CD14-positive monocyte (primary cell): ENCODE results near the gene FLOT1. TPM values are rescaled to one million over a fixed set of nuclear protein-coding genes. Genes with fewer than 3 reads are reported as not detected.

Experiments
- DNase-seq, 3 donors: peaks; one replicate each; pipeline ENCODE4 v3.0.0-alpha.2; 2011 to 2022
- H2AFZ ChIP-seq: 2 replicates; pipeline ENCODE4 v1.6.0; 2012; ENCODE audit warnings: mild to moderate bottlenecking, low read depth, low read length, inconsistent platforms; ENCODE audit not compliant: insufficient read depth, poor library complexity, severe bottlenecking
- H3K27ac ChIP-seq, 2 donors: 1 replicate in 1 of 2; 2 replicates in 1 of 2; pipeline ENCODE4 v1.5.1; 2012 to 2013; ENCODE audit warnings: low read length in 2 of 2, control low read depth in 1 of 2, inconsistent platforms in 1 of 2, low read depth in 1 of 2, mild to moderate bottlenecking in 1 of 2
- H3K27me3 ChIP-seq, 2 donors: one replicate each; pipeline versions ENCODE4 v1.6.0 to v1.6.1; 2011 to 2013; ENCODE audit warnings: low read length in 2 of 2; ENCODE audit not compliant: control insufficient read depth in 2 of 2, insufficient read depth in 2 of 2
- H3K36me3 ChIP-seq, 2 donors: replicated peaks in 1 of 2; 1 replicate in 1 of 2; 2 replicates in 1 of 2; pipeline versions ENCODE4 v1.5.1 to v1.6.1; 2012 to 2013; ENCODE audit warnings: low read length in 2 of 2, control low read depth in 1 of 2, inconsistent platforms in 1 of 2, mild to moderate bottlenecking in 1 of 2; ENCODE audit not compliant: insufficient read depth in 2 of 2, control insufficient read depth in 1 of 2
- H3K4me1 ChIP-seq, 2 donors: 1 replicate in 1 of 2; 2 replicates in 1 of 2; pipeline versions ENCODE4 v1.5.1 to v1.6.1; 2012 to 2013; ENCODE audit warnings: low read length in 2 of 2, control low read depth in 1 of 2, inconsistent platforms in 1 of 2, mild to moderate bottlenecking in 1 of 2, moderate library complexity in 1 of 2; ENCODE audit not compliant: insufficient read depth in 2 of 2, control insufficient read depth in 1 of 2
- H3K4me2 ChIP-seq: replicated peaks from 2 replicates; pipeline ENCODE3; 2012; ENCODE audit warnings: low read length, moderate library complexity, mild to moderate bottlenecking; ENCODE audit not compliant: poor library complexity, severe bottlenecking; ENCODE audit errors: extremely low read depth
- H3K4me3 ChIP-seq, 3 experiments: fragments of 200-600 bp in 1 of 3; sonication (generic) in 1 of 3; replicated peaks in 1 of 3; 1 replicate in 2 of 3; 2 replicates in 1 of 3; pipeline ENCODE4 v1.5.1; 2011 to 2013; ENCODE audit warnings: low read length in 3 of 3, mild to moderate bottlenecking in 3 of 3, control low read depth in 2 of 3, low read depth in 2 of 3, inconsistent platforms in 1 of 3, moderate library complexity in 1 of 3
- H3K79me2 ChIP-seq: 2 replicates; pipeline ENCODE4 v1.6.0; 2012; ENCODE audit warnings: mild to moderate bottlenecking, control low read depth, inconsistent platforms, low read length, moderate library complexity; ENCODE audit not compliant: insufficient read depth
- H3K9ac ChIP-seq: 2 replicates; pipeline ENCODE4 v1.6.0; 2017; ENCODE audit warnings: low read length, mild to moderate bottlenecking; ENCODE audit not compliant: insufficient read depth, poor library complexity, severe bottlenecking
- H3K9me3 ChIP-seq, 2 donors: replicated peaks in 1 of 2; 1 replicate in 1 of 2; 2 replicates in 1 of 2; pipeline versions ENCODE4 v1.5.1 to v1.6.1; 2012 to 2013; ENCODE audit warnings: low read length in 2 of 2, control low read depth in 1 of 2; ENCODE audit not compliant: control insufficient read depth in 1 of 2, insufficient read depth in 1 of 2
- H4K20me1 ChIP-seq: 2 replicates; pipeline ENCODE4 v1.6.0; 2012; ENCODE audit warnings: mild to moderate bottlenecking, low read length, control low read depth, moderate library complexity; ENCODE audit not compliant: insufficient read depth
- H3K27ac Mint-ChIP-seq, 7 donors: one replicate each; pipeline ENCODE4 v1.8.0; 2020; ENCODE audit warnings: mild to moderate bottlenecking in 7 of 7, mixed read lengths in 7 of 7, moderate library complexity in 6 of 7, inconsistent platforms in 2 of 7
- H3K27me3 Mint-ChIP-seq, 3 donors: one replicate each; pipeline ENCODE4 v1.8.0; 2021 to 2022; ENCODE audit warnings: low read depth in 3 of 3, mild to moderate bottlenecking in 3 of 3, mixed read lengths in 3 of 3, moderate library complexity in 3 of 3, inconsistent platforms in 1 of 3
- H3K36me3 Mint-ChIP-seq, 2 donors: one replicate each; pipeline ENCODE4 v1.8.0; 2020; ENCODE audit warnings: mixed read lengths in 2 of 2, inconsistent platforms in 1 of 2, mild to moderate bottlenecking in 1 of 2
- H3K4me1 Mint-ChIP-seq: one replicate; pipeline ENCODE4 v1.8.0; 2020; ENCODE audit warnings: mild to moderate bottlenecking, mixed read lengths
- H3K4me3 Mint-ChIP-seq, 2 donors: one replicate each; pipeline ENCODE4 v1.8.0; 2020; ENCODE audit warnings: mild to moderate bottlenecking in 2 of 2, mixed read lengths in 2 of 2, moderate library complexity in 1 of 2
- H3K9me3 Mint-ChIP-seq, 7 donors: one replicate each; pipeline ENCODE4 v1.8.0; 2020 to 2022; ENCODE audit warnings: mixed read lengths in 7 of 7, mild to moderate bottlenecking in 6 of 7, moderate library complexity in 6 of 7, inconsistent platforms in 2 of 7
- CTCF ChIP-seq: fragments of 200-600 bp; IDR thresholded peaks from one replicate; pipeline ENCODE4 v1.8.0; 2022; ENCODE audit warnings: antibody characterized with exemption, mild to moderate bottlenecking
- WGBS: methylation state at CpG from one replicate; pipeline ENCODE4 v1.1.5; 2013; ENCODE audit warnings: missing lambda C conversion rate; ENCODE audit not compliant: insufficient coverage; 5-methylcytosine and 5-hydroxymethylcytosine counted together
- intact Hi-C, 2 donors: fragments of 100-400 bp; cut with micrococcal nuclease; formaldehyde crosslinking; loops; one replicate each; pipeline versions ENCODE4 v1.15.0 to v1.15.1; 2023
- polyA plus RNA-seq, 3 donors: library from polyadenylated mRNA; depleted of rRNA in 1 of 3; unstranded in 2 of 3; stranded (reverse) in 1 of 3; fragments of 300-500 nt in 2 of 3; fragments of >200 nt in 1 of 3; fragmentation: Illumina TruSeq in 2 of 3; gene quantifications; 1 replicate in 2 of 3; 2 replicates in 1 of 3; pipeline ENCODE4 v1.2.3, GENCODE V29; 2012 to 2021

The FLOT1 gene
- polyA plus RNA-seq, 3 donors, result 124 to 153 (median 132) TPM

- peaks cover 61% of the 10 kb centered on the region for H3K4me1 Mint-ChIP-seq
- peaks cover 0 to 3% (median 1%) of the 10 kb centered on the region in 3 donors for H3K27me3 Mint-ChIP-seq
- intact Hi-C loops, result loop anchor here in 1 of 2 donors (5.0 kb wide), 1 partner anchor 34 kb away; the partner anchor contains the start of genes FLOT1 and IER3
- Histone ChIP-seq H3K4me1 (peaks cover 54 to 55% of the 10 kb centered on the region in 2 donors), H3K9ac (no peak overlapping the region), H3K27ac (no peak overlapping the region), H4K20me1 (no peaks in the 10 kb centered on the region), H3K4me2 (no peak overlapping the region), H2AFZ (no peak overlapping the region), H3K36me3 (no peaks in the 10 kb centered on the region), H3K4me3 (no peak overlapping the region), H3K9me3 (no peaks in the 10 kb centered on the region), H3K79me2 (no peaks in the 10 kb centered on the region), H3K27me3 (no peaks in the 10 kb centered on the region)
- H3K9me3 Mint-ChIP-seq, result peaks cover 0 to 2% (median 0%) of the 10 kb centered on the region in 7 donors
- TF ChIP-seq CTCF, result no peak
- peak overlapping the region in 4 of 7 donors; percentile 4 to 50 (median 34) for H3K27ac Mint-ChIP-seq
- peaks cover 4 to 13% of the 10 kb centered on the region in 2 donors for H3K36me3 Mint-ChIP-seq
- no peak overlapping the region for H3K4me3 Mint-ChIP-seq
- DNase-seq, result no peak
- WGBS, result 72% methylated on average over 2 of the region's 5 CpGs
Measured at GRCh38 chr6:30776390-30777154, 34.1 kb upstream of the FLOT1 start.

- H3K36me3 Mint-ChIP-seq, result peaks cover 4 to 7% of the 10 kb centered on the region in 2 donors
- WGBS, result 100% methylated on average over 1 of the region's 2 CpGs
- peaks cover 0 to 6% (median 1%) of the 10 kb centered on the region in 3 donors for H3K27me3 Mint-ChIP-seq
- no peak overlapping the region for H3K9ac ChIP-seq
- no peak for TF ChIP-seq CTCF
- peaks cover 57% of the 10 kb centered on the region for H3K4me1 Mint-ChIP-seq
- no peak overlapping the region for H2AFZ ChIP-seq
- no peak overlapping the region for H3K4me3 Mint-ChIP-seq
- H3K27ac Mint-ChIP-seq, result peak overlapping the region in 1 of 7 donors; percentile 65
- no peaks in the 10 kb centered on the region for H3K27me3 ChIP-seq
- no peaks in the 10 kb centered on the region for H3K36me3 ChIP-seq
- no peak overlapping the region for H3K27ac ChIP-seq
- H3K9me3 Mint-ChIP-seq, result peaks cover 0 to 2% (median 0%) of the 10 kb centered on the region in 7 donors
- no peak for DNase-seq
- H3K79me2 ChIP-seq, result no peaks in the 10 kb centered on the region
- peaks cover 49% of the 10 kb centered on the region in 2 donors for H3K4me1 ChIP-seq
- H3K9me3 ChIP-seq, result no peaks in the 10 kb centered on the region
- no peak overlapping the region for H3K4me3 ChIP-seq
- intact Hi-C loops, result loop anchor here in 1 of 2 donors (5.0 kb wide), 1 partner anchor 33 kb away; the partner anchor contains the start of genes FLOT1 and IER3
- no peaks in the 10 kb centered on the region for H4K20me1 ChIP-seq
- H3K4me2 ChIP-seq, result no peak overlapping the region
Measured at GRCh38 chr6:30775104-30775503, 32.6 kb upstream of the FLOT1 start.
